Mesothelial cell of epicardium (in vitro differentiated cells): ENCODE data around the gene NSD2. TPM values are rescaled to one million over a fixed set of nuclear protein-coding genes. Genes with fewer than 3 reads are reported as not detected.

Source experiments
- DNase-seq, 2 experiments: peaks; one replicate each; pipeline ENCODE4 v3.0.0; 2021; ENCODE audit warnings: low spot score in 2 of 2; ENCODE audit not compliant: unreplicated experiment in 2 of 2
- H3K27ac Mint-ChIP-seq: 2 replicates; pipeline ENCODE4 v1.8.0; 2021; ENCODE audit warnings: mixed read lengths
- H3K27me3 Mint-ChIP-seq: 2 replicates; pipeline ENCODE4 v1.8.0; 2021; ENCODE audit warnings: low read depth, mixed read lengths
- H3K36me3 Mint-ChIP-seq: 2 replicates; pipeline ENCODE4 v1.8.0; 2021; ENCODE audit warnings: mixed read lengths
- H3K4me1 Mint-ChIP-seq: 2 replicates; pipeline ENCODE4 v1.8.0; 2021; ENCODE audit warnings: mixed read lengths
- H3K4me3 Mint-ChIP-seq: 2 replicates; pipeline ENCODE4 v1.8.0; 2021; ENCODE audit warnings: mild to moderate bottlenecking, moderate library complexity, mixed read lengths
- H3K9me3 Mint-ChIP-seq: 2 replicates; pipeline ENCODE4 v1.8.0; 2021; ENCODE audit warnings: mixed read lengths
- CTCF ChIP-seq: fragments of 200-600 bp; sonication (generic); IDR thresholded peaks from one replicate; pipeline ENCODE4 v1.5.0; 2021; ENCODE audit warnings: antibody characterized with exemption; ENCODE audit not compliant: unreplicated experiment
- total RNA-seq: library from RNA; stranded (reverse); gene quantifications from 3 replicates; pipeline ENCODE4 v1.2.1, GENCODE V29; 2021

The NSD2 gene
- total RNA-seq, 1 donor from 2014 or later = 119 TPM

- no peaks in the 10 kb centered on the region for H3K4me1 Mint-ChIP-seq
- DNase-seq = no peak
- no peak overlapping the region for H3K27ac Mint-ChIP-seq
- no peak for TF ChIP-seq CTCF
- H3K36me3 Mint-ChIP-seq = peaks cover 70% of the 10 kb centered on the region
- H3K4me3 Mint-ChIP-seq = no peak overlapping the region
- peaks cover 10% of the 10 kb centered on the region for H3K9me3 Mint-ChIP-seq
- no peaks in the 10 kb centered on the region for H3K27me3 Mint-ChIP-seq
These were observed 89.1 kb downstream of the NSD2 start for GRCh38 chr4:1960170-1960825.

GRCh38 chr4:1961038-1961437 is 89.8 kb downstream of the NSD2 start:
- Mint-ChIP-seq H3K9me3 (peaks cover 10% of the 10 kb centered on the region), H3K4me3 (no peak overlapping the region), H3K27me3 (no peaks in the 10 kb centered on the region), H3K27ac (no peak overlapping the region), H3K36me3 (peaks cover 72% of the 10 kb centered on the region), H3K4me1 (no peaks in the 10 kb centered on the region)
- no peak for TF ChIP-seq CTCF
- no peak for DNase-seq

GRCh38 chr4:1961563-1961962 is 90.4 kb downstream of the NSD2 start:
- H3K4me3 Mint-ChIP-seq = no peak overlapping the region
- H3K36me3 Mint-ChIP-seq = peaks cover 71% of the 10 kb centered on the region
- DNase-seq = no peak
- H3K4me1 Mint-ChIP-seq = no peaks in the 10 kb centered on the region
- no peaks in the 10 kb centered on the region for H3K27me3 Mint-ChIP-seq
- no peak for TF ChIP-seq CTCF
- no peak overlapping the region for H3K27ac Mint-ChIP-seq
- peaks cover 10% of the 10 kb centered on the region for H3K9me3 Mint-ChIP-seq

- no peaks in the 10 kb centered on the region for H3K4me1 Mint-ChIP-seq
- DNase-seq = no peak
- peaks cover 62% of the 10 kb centered on the region for H3K36me3 Mint-ChIP-seq
- H3K27me3 Mint-ChIP-seq = no peaks in the 10 kb centered on the region
- peaks cover 10% of the 10 kb centered on the region for H3K9me3 Mint-ChIP-seq
- no peak overlapping the region for H3K27ac Mint-ChIP-seq
- H3K4me3 Mint-ChIP-seq = no peak overlapping the region
- no peak for TF ChIP-seq CTCF
These were observed 91.8 kb downstream of the NSD2 start for GRCh38 chr4:1962980-1963379.

- H3K4me3 Mint-ChIP-seq = no peak overlapping the region
- no peaks in the 10 kb centered on the region for H3K4me1 Mint-ChIP-seq
- peaks cover 10% of the 10 kb centered on the region for H3K9me3 Mint-ChIP-seq
- no peak for DNase-seq
- TF ChIP-seq CTCF = no peak
- no peaks in the 10 kb centered on the region for H3K27me3 Mint-ChIP-seq
- H3K36me3 Mint-ChIP-seq = peaks cover 57% of the 10 kb centered on the region
- H3K27ac Mint-ChIP-seq = no peak overlapping the region
These were observed 93.2 kb downstream of the NSD2 start for GRCh38 chr4:1964443-1964842.

- peaks cover 10% of the 10 kb centered on the region for H3K9me3 Mint-ChIP-seq
- DNase-seq = no peak
- no peaks in the 10 kb centered on the region for H3K27me3 Mint-ChIP-seq
- H3K4me3 Mint-ChIP-seq = no peak overlapping the region
- no peaks in the 10 kb centered on the region for H3K4me1 Mint-ChIP-seq
- H3K27ac Mint-ChIP-seq = no peak overlapping the region
- peaks cover 58% of the 10 kb centered on the region for H3K36me3 Mint-ChIP-seq
- no peak for TF ChIP-seq CTCF
These were observed 93.8 kb downstream of the NSD2 start for GRCh38 chr4:1964971-1965370.
